GM19468 (cell line): ENCODE measurements around the gene MPP4.

Experiments used
- ATAC-seq: cut with Tn5 transposase; IDR thresholded peaks from one replicate; pipeline ENCODE4 v1.9.1; 2021; ENCODE audit warnings: mild to moderate bottlenecking, moderate library complexity, moderate number of reproducible peaks; ENCODE audit not compliant: unreplicated experiment; ENCODE audit errors: extremely low read depth

Gene MPP4

GRCh38 chr2:201633661-201634249 is 64.7 kb downstream of the MPP4 start:
- no peak for ATAC-seq

- ATAC-seq: no peak
These were observed 67.4 kb downstream of the MPP4 start for GRCh38 chr2:201631041-201631440.

GRCh38 chr2:201630577-201630976 is 67.9 kb downstream of the MPP4 start:
- ATAC-seq: no peak

GRCh38 chr2:201628545-201628944 is 69.9 kb downstream of the MPP4 start:
- no peak for ATAC-seq

- no peak for ATAC-seq
These were observed 76.0 kb downstream of the MPP4 start for GRCh38 chr2:201622306-201622970.

- no peak for ATAC-seq
These were observed 77.0 kb downstream of the MPP4 start for GRCh38 chr2:201621293-201621999.

GRCh38 chr2:201618744-201619662 is 79.4 kb downstream of the MPP4 start:
- no peak for ATAC-seq

- ATAC-seq: no peak
These were observed 90.4 kb downstream of the MPP4 start for GRCh38 chr2:201608021-201608420.

- ATAC-seq: no peak
These were observed 90.9 kb downstream of the MPP4 start for GRCh38 chr2:201607568-201607967.

- ATAC-seq: no peak
These were observed 97.5 kb downstream of the MPP4 start for GRCh38 chr2:201600906-201601305.

GRCh38 chr2:201597397-201597796 is 101.0 kb downstream of the MPP4 start:
- ATAC-seq: no peak
